Stimulated activated naive CD8-positive, alpha-beta T cell treated with anti-CD3 and anti-CD28 coated beads, Interleukin-15, amount 100 ng/mL, for 72 hours (primary cell): ENCODE results near the gene GC.

Experiments
- ATAC-seq: fragments of 150-1000 bp; cut with Tn5 transposase; 2 replicates; pipeline ENCODE4 v1.10.0; 2021; ENCODE audit warnings: mild to moderate bottlenecking, moderate library complexity
- DNase-seq, 2 donors: peaks; one replicate each; pipeline ENCODE4 v3.0.0; 2021 to 2022
- H3K27ac Mint-ChIP-seq, 2 donors: one replicate each; pipeline ENCODE4 v1.8.0; 2022; ENCODE audit warnings: mild to moderate bottlenecking in 2 of 2, mixed read lengths in 2 of 2, moderate library complexity in 2 of 2
- H3K27me3 Mint-ChIP-seq: one replicate; pipeline ENCODE4 v1.8.0; 2022; ENCODE audit warnings: mixed read lengths
- H3K4me1 Mint-ChIP-seq: one replicate; pipeline ENCODE4 v1.8.0; 2022; ENCODE audit warnings: mild to moderate bottlenecking, mixed read lengths
- H3K4me3 Mint-ChIP-seq, 2 donors: one replicate each; pipeline ENCODE4 v1.8.0; 2022; ENCODE audit warnings: mild to moderate bottlenecking in 2 of 2, mixed read lengths in 2 of 2, moderate library complexity in 1 of 2
- H3K9me3 Mint-ChIP-seq, 2 donors: one replicate each; pipeline ENCODE4 v1.8.0; 2022; ENCODE audit warnings: mixed read lengths in 2 of 2

Gene GC

DNA sequence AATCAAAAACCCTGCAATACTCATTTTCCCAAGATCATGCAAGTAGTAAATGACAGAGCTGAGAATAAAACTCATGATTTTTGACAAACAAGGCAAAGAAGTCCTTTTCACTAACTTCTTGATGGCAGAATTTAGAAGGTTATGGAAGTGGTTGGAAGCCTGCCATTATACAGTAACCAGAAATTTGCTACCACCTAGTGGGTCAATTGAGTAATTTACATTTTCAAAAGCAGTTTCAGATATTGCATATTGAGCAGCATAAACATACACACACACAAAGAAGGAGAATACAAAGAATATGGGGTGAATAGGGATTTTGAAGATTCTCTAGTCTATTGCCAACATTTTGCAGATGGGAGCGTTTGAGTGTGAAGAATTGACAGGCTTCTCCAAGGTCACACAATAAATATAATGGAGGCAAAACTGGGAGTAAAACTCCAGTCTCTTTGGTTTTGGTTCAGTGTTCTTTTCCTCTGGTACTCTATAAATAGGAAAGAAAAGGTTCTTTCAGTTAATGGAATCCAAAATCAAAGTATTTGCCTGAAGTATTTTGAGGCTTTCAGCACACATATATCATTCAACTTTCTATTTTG lies 70.2 kb downstream of the GC start:
- ATAC-seq (no peak), DNase-seq (no peak)
- Mint-ChIP-seq H3K27ac (no peak overlapping the region), H3K4me1 (no peaks in the 10 kb centered on the region), H3K4me3 (no peak overlapping the region), H3K27me3 (no peaks in the 10 kb centered on the region), H3K9me3 (no peaks in the 10 kb centered on the region)

DNA sequence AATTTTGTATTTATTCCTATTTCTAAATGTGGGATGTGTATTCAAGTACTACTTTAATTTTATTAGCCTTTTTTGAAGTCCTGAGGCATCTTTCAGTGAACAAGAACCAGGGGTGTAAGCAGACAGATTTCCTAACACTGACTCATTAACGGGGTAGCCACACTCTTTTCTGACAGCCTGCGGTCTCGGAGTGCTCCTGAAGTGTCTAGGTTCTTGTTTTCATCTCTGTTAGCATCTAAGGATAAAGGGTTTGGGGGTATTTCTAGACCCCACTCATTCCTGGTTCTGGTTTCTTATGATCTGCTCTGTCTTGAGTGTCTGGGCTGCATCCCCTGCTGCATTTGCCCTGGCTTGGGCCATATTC lies 71.9 kb downstream of the GC start:
- DNase-seq = no peak
- H3K9me3 Mint-ChIP-seq = no peaks in the 10 kb centered on the region
- H3K27ac Mint-ChIP-seq = no peak overlapping the region
- no peak for ATAC-seq
- H3K4me1 Mint-ChIP-seq = no peaks in the 10 kb centered on the region
- no peaks in the 10 kb centered on the region for H3K27me3 Mint-ChIP-seq
- H3K4me3 Mint-ChIP-seq = no peak overlapping the region

DNA sequence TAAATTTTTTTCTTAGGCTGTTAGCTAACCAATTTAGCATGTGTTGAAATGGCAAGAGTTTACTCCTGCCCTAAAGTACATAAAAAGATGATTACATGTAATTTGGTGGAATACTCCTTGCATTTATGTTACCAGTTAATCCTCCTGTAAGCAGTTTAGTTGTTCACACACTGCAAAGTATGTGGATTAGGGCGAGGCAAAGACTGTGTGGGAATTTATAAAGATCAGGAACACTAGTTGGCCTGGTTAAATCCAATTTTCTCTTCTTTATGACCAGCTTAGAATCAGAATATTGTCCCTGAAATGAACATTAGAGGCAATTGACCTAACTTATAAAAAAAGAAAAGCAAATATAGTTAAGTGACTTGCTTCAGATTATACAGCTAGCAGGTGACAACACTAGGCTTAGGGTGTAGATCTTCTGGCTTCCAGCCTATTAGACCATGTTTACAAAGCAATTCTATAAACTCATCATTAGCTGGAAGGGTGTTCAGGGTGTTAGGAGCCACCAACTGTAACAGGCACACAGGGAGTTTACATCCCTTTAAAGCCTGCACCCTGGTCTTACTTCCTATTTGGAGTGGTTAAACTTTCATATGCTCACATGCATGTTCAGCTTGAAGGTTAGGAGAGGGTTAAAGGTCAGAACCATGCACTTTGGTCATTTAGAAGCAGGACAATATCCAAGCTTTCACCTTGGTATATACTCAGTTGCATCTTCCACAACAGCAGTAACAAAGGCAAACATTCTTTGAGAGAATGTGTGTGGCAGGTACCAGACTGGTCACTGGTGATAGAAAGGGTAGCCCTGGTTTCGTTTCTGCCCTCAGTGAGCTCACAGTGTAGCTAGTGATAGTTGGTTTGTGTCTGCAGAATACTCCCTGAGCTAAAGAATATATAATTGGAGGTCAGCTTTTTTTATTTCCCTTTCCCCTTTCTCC lies 72.6 kb downstream of the GC start:
- no peak for DNase-seq
- H3K4me3 Mint-ChIP-seq = no peak overlapping the region
- no peak overlapping the region for H3K27ac Mint-ChIP-seq
- no peaks in the 10 kb centered on the region for H3K9me3 Mint-ChIP-seq
- no peaks in the 10 kb centered on the region for H3K4me1 Mint-ChIP-seq
- ATAC-seq = no peak
- H3K27me3 Mint-ChIP-seq = no peaks in the 10 kb centered on the region

- peak overlapping the region in 1 of 2 donors; percentile 31 for H3K27ac Mint-ChIP-seq
- H3K4me1 Mint-ChIP-seq = no peaks in the 10 kb centered on the region
- no peak overlapping the region for H3K4me3 Mint-ChIP-seq
- DNase-seq (no peak), ATAC-seq (no peak)
- H3K9me3 Mint-ChIP-seq = no peaks in the 10 kb centered on the region
- H3K27me3 Mint-ChIP-seq = no peaks in the 10 kb centered on the region
Measured at GRCh38 chr4:71709961-71710360, 73.9 kb downstream of the GC start.

DNA sequence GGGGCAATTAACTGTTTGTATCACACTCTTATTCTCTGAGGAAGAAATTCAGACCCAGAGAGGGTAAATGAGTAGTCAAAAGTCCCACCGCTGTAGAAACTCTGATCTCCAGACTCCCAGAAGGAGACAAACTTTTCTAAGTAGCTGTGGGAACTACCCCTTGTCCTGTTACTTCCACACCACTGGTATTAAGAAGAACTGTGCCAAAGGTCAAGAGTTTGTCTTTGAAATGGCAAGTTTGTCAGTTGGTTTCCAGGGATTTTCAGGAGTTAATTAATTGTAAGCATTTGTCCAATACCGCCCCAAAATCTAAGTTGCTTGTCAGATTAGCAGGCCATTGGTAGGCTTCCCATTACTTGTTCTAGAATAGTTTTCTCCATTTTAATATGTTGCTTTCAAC lies 85.7 kb downstream of the GC start:
- Mint-ChIP-seq H3K27ac (no peak overlapping the region), H3K4me3 (no peak overlapping the region), H3K9me3 (no peaks in the 10 kb centered on the region), H3K27me3 (peaks cover 13% of the 10 kb centered on the region), H3K4me1 (no peaks in the 10 kb centered on the region)
- ATAC-seq (no peak), DNase-seq (no peak)

DNA sequence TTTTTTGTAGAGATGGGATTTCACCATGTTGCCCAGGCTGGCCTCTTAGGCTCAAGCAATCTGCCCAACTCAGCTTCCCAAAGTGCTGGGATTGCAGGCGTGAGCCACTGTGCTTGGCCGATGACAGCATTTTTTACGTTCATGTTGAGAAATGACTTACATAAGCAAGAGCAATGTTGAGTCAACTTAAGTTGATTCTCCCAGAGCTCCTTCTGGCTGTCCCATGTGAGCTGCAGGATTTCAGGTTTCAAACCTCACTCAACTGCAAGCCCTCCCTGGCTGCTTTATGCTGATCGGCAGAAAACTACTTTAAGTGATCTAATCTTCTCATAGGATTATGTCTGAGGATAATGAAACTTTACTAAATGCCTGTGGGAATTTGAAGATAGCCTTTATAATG lies 86.8 kb downstream of the GC start:
- no peak for DNase-seq
- Mint-ChIP-seq H3K4me3 (no peak overlapping the region), H3K27me3 (peaks cover 8% of the 10 kb centered on the region), H3K4me1 (no peaks in the 10 kb centered on the region), H3K27ac (no peak overlapping the region), H3K9me3 (no peaks in the 10 kb centered on the region)
- no peak for ATAC-seq

GRCh38 chr4:71694961-71695360 lies 88.9 kb downstream of the GC start:
- Mint-ChIP-seq H3K27me3 (peaks cover 8% of the 10 kb centered on the region), H3K27ac (no peak overlapping the region)
- no peak for DNase-seq

GRCh38 chr4:71692963-71693362 lies 90.9 kb downstream of the GC start:
- Mint-ChIP-seq H3K4me1 (no peaks in the 10 kb centered on the region), H3K9me3 (no peaks in the 10 kb centered on the region), H3K27me3 (peaks cover 27% of the 10 kb centered on the region), H3K27ac (no peak overlapping the region), H3K4me3 (no peak overlapping the region)
- ATAC-seq (no peak), DNase-seq (no peak)

More at GRCh38 chr4:71694961-71695360, 88.9 kb downstream of the GC start:
- H3K4me3 Mint-ChIP-seq = no peak overlapping the region
- H3K9me3 Mint-ChIP-seq = no peaks in the 10 kb centered on the region
- no peak for ATAC-seq
- H3K4me1 Mint-ChIP-seq = no peaks in the 10 kb centered on the region

DNA sequence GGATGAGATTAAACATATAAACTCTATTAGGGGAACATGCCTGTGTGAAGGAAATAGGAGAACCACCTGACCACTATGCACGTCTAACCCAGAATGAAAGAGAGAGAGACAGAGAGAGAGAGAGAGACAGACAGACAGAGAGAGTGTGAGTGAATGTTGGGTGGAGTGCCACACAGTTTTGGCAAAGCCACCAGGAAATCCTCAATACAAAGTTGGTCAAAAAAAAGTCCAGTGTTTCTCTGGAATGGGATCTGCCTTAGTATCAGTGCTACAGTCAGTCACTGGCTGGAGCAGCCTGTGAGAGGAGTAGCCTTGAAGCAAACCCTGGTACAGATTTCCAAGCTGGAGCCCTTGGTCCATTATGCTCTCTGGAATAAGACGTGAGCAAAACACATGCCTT lies 91.7 kb downstream of the GC start:
- Mint-ChIP-seq H3K4me1 (no peaks in the 10 kb centered on the region), H3K27me3 (peaks cover 31% of the 10 kb centered on the region), H3K4me3 (no peak overlapping the region), H3K27ac (peak overlapping the region in 1 of 2 donors; percentile 2), H3K9me3 (no peaks in the 10 kb centered on the region)
- ATAC-seq (no peak), DNase-seq (no peak)
